GM12878 (cell line): ENCODE data around the gene KLF3. TPM values are rescaled to one million over a fixed set of nuclear protein-coding genes. Genes with fewer than 3 reads are reported as not detected.

ENCODE experiments used
- ATAC-seq: fragments of 200-7000 bp; cut with Tn5 transposase; 3 replicates; pipeline ENCODE4 v1.9.1; 2020; ENCODE audit warnings: mild to moderate bottlenecking, moderate library complexity
- BruUV-seq: library from RNA; stranded (reverse); fragments of 400-500 nt; replicated peaks from 2 replicates; lab custom pipeline; 2021; lab: Mats Ljungman, UMichigan
- CTCF ChIA-PET: fragments of 300-600 bp; sonication (Branson Sonifier 250); formaldehyde crosslinking; extraction: SDS; loops from one replicate; lab custom pipeline; 2021; ENCODE audit warnings: inconsistent platforms; lab: Yijun Ruan, JAX
- POLR2A ChIA-PET: fragments of 350-600 bp; formaldehyde crosslinking; extraction: SDS; loops from one replicate; lab custom pipeline; 2021; ENCODE audit warnings: inconsistent platforms; lab: Charles Lee
- RAD21 ChIA-PET: fragments of 300-600 bp; sonication (Branson Sonifier 250); formaldehyde crosslinking; loops from one replicate; lab custom pipeline; 2023; ENCODE audit warnings: antibody characterized with exemption; ENCODE audit not compliant: unreplicated experiment; lab: Charles Lee
- SMC1A ChIA-PET: fragments of 300-600 bp; sonication (Branson Sonifier 250); formaldehyde crosslinking; loops from one replicate; lab custom pipeline; 2023; ENCODE audit not compliant: unreplicated experiment, uncharacterized antibody; lab: Charles Lee
- DNase-seq: peaks from one replicate; pipeline ENCODE4 v3.0.0-alpha.2; 2011; ENCODE audit warnings: low read depth, low spot score
- FAIRE-seq: peaks from 3 replicates; lab custom pipeline; 2011; peaks lifted over from hg19 to GRCh38; lab: Jason Lieb, UNC
- H2AFZ ChIP-seq: 2 replicates; pipeline ENCODE4 v1.6.0; 2011; ENCODE audit warnings: low read depth, low read length, control low read depth; ENCODE audit not compliant: control insufficient read depth
- H3K27ac ChIP-seq: 2 replicates; pipeline ENCODE4 v1.5.1; 2011; ENCODE audit warnings: control low read depth; ENCODE audit not compliant: control insufficient read depth, insufficient read depth
- H3K27me3 ChIP-seq, 2 experiments: replicated peaks in 1 of 2; 2 replicates each; pipeline versions ENCODE4 v1.6.0 to v1.6.1; 2011; ENCODE audit warnings: low read length in 1 of 2; ENCODE audit not compliant: control insufficient read depth in 2 of 2, insufficient read depth in 2 of 2
- H3K36me3 ChIP-seq, 2 experiments: 2 replicates each; pipeline ENCODE4 v1.5.1; 2011; ENCODE audit warnings: low read length in 1 of 2; ENCODE audit not compliant: control insufficient read depth in 2 of 2, insufficient read depth in 2 of 2
- H3K4me1 ChIP-seq: 2 replicates; pipeline ENCODE4 v1.6.1; 2011; ENCODE audit warnings: mild to moderate bottlenecking, low read length, moderate library complexity, mixed read lengths; ENCODE audit not compliant: control insufficient read depth, insufficient read depth
- H3K4me2 ChIP-seq: 2 replicates; pipeline ENCODE4 v1.6.0; 2011; ENCODE audit warnings: control low read depth; ENCODE audit not compliant: control insufficient read depth, insufficient read depth
- H3K4me3 ChIP-seq: fragments of 200-600 bp; sonication (generic); 2 replicates; pipeline ENCODE4 v1.5.1; 2016
- H3K79me2 ChIP-seq: 2 replicates; pipeline ENCODE4 v1.6.0; 2011; ENCODE audit warnings: low read length; ENCODE audit not compliant: control insufficient read depth, insufficient read depth
- H3K9ac ChIP-seq: 2 replicates; pipeline ENCODE4 v1.8.0; 2011; ENCODE audit warnings: low read length, control low read depth, mixed read lengths; ENCODE audit not compliant: control insufficient read depth, insufficient read depth
- H3K9me3 ChIP-seq: replicated peaks from 3 replicates; pipeline ENCODE4 v1.5.1; 2011; ENCODE audit warnings: mild to moderate bottlenecking, low read length; ENCODE audit not compliant: control insufficient read depth, insufficient read depth
- H4K20me1 ChIP-seq: 2 replicates; pipeline ENCODE4 v1.6.0; 2011; ENCODE audit not compliant: control insufficient read depth, insufficient read depth
- BACH1 ChIP-seq: fragments of 450-650 bp; IDR thresholded peaks from 2 replicates; pipeline ENCODE4 v1.6.1; 2017; ENCODE audit warnings: mild to moderate bottlenecking, borderline replicate concordance
- CBX3 ChIP-seq: fragments of 200-600 bp; sonication (generic); IDR thresholded peaks from 2 replicates; pipeline ENCODE4 v1.6.1; 2016; ENCODE audit warnings: low read depth, borderline replicate concordance
- CHD2 ChIP-seq: IDR thresholded peaks from 2 replicates; pipeline ENCODE4 v1.6.1; 2011; ENCODE audit warnings: low read depth, low read length, improper control_type of control experiment, borderline replicate concordance
- DPF2 ChIP-seq: fragments of 450-650 bp; IDR thresholded peaks from 2 replicates; pipeline ENCODE4 v1.6.1; 2017; ENCODE audit warnings: mild to moderate bottlenecking
- IRF4 ChIP-seq: IDR thresholded peaks from 2 replicates; pipeline ENCODE4 v1.6.1; 2011; ENCODE audit warnings: low read depth, low read length
- MXI1 ChIP-seq: fragments of 150-350 bp; IDR thresholded peaks from 2 replicates; pipeline ENCODE4 v1.6.1; 2011; ENCODE audit warnings: low read depth, mild to moderate bottlenecking, inconsistent platforms, low read length, improper control_type of control experiment
- NFYB ChIP-seq: IDR thresholded peaks from 2 replicates; pipeline ENCODE4 v1.6.1; 2011; ENCODE audit warnings: low read depth, mild to moderate bottlenecking, low read length, improper control_type of control experiment, moderate library complexity; ENCODE audit not compliant: insufficient read depth
- TCF7 ChIP-seq: IDR thresholded peaks from 2 replicates; pipeline ENCODE4 v1.6.1; 2014; ENCODE audit warnings: antibody characterized with exemption, borderline replicate concordance
- ZNF274 ChIP-seq: IDR thresholded peaks from one replicate; pipeline ENCODE4 v1.8.0; 2011; ENCODE audit not compliant: insufficient read length, insufficient read depth
- WGBS: methylation state at CpG from one replicate; pipeline ENCODE4 v1.1.6; 2016; ENCODE audit warnings: low lambda C conversion rate; ENCODE audit not compliant: insufficient replicate concordance, insufficient coverage; ENCODE audit errors: missing lambda C conversion rate; 5-methylcytosine and 5-hydroxymethylcytosine counted together
- in situ Hi-C: fragments of 300-500 bp; cut with MboI; formaldehyde crosslinking; loops from 9 replicates; pipeline ENCODE4 v1.14.3; 2018; ENCODE audit warnings: mixed read lengths
- intact Hi-C: fragments of 100-400 bp; cut with micrococcal nuclease; formaldehyde crosslinking; loops from one replicate; pipeline ENCODE4 v1.14.2; 2022; ENCODE audit not compliant: unreplicated experiment
- polyA plus RNA-seq, 11 experiments: library from polyadenylated mRNA; depleted of rRNA in 4 of 11; unstranded in 6 of 11; stranded (reverse) in 5 of 11; fragments of >200 nt; fragmentation: Nextera tagmentation in 4 of 11; fragmentation: Illumina TruSeq in 1 of 11; extraction: Ambion mirVana in 4 of 11; extraction: Trizol in 1 of 11; gene quantifications; 1 replicate in 1 of 11; 2 replicates in 10 of 11; pipeline versions ENCODE4 v1.2.1 to v1.2.3, GENCODE V29; 2011 to 2016; ENCODE audit warnings: inconsistent platforms in 2 of 11, missing spikeins in 2 of 11, low read depth in 1 of 11
- total RNA-seq, 4 experiments: library from RNA; depleted of rRNA in 3 of 4; stranded (reverse); fragments of >200 nt in 3 of 4; fragmentation: Illumina TruSeq in 1 of 4; extraction: Trizol in 1 of 4; gene quantifications; 2 replicates each; pipeline versions ENCODE4 v1.2.1 to v1.2.3, GENCODE V29; 2013 to 2021
- TF ChIP-seq, protein P1 (sequence below): fragments of 450-650 bp; formaldehyde crosslinking; IDR thresholded peaks from 2 replicates; pipeline ENCODE4 v1.4.0; 2022; ENCODE audit warnings: mild to moderate bottlenecking, moderate library complexity

The KLF3 gene
- total and polyA plus RNA-seq, 10 of the 15 experiments (the other 5 are each of a cell fraction or from before 2014, with no cell fraction given) = 1.4 to 5.8 (median 2.1) TPM

GRCh38 chr4:38734446-38734845 is 70.4 kb downstream of the KLF3 start:
- intact Hi-C loops = loop anchor here (5.0 kb wide), 2 partner anchors 232 to 657 kb away; no protein-coding TSS in a partner anchor

More at GRCh38 chr4:38734446-38734845, 70.4 kb downstream of the KLF3 start:
- Histone ChIP-seq H3K36me3 (no peaks in the 10 kb centered on the region), H3K4me2 (no peak overlapping the region), H3K27ac (no peak overlapping the region), H3K9me3 (peaks cover 6% of the 10 kb centered on the region; the same call in 2 of the 3 replicates), H3K4me1 (peaks cover 16% of the 10 kb centered on the region), H3K79me2 (no peaks in the 10 kb centered on the region), H3K4me3 (no peak overlapping the region), H3K9ac (no peak overlapping the region), H4K20me1 (no peaks in the 10 kb centered on the region), H2AFZ (no peak overlapping the region), H3K27me3 (no peaks in the 10 kb centered on the region; a peak in 1 of 4 replicates)
- RAD21 ChIA-PET = interaction anchor here (1.0 to 1.4 kb wide), 3 partner anchors 48 to 555 kb away, joined by 3 to 4 read pairs (median 4); no protein-coding TSS in a partner anchor
- CTCF ChIA-PET = interaction anchor here (1.0 to 2.6 kb wide), 7 partner anchors 25 to 665 kb away, joined by 3 to 9 read pairs (median 4); no protein-coding TSS in a partner anchor
- FAIRE-seq (no peak), ATAC-seq (no peak), DNase-seq (no peak)
- TF ChIP-seq, protein P1, sequence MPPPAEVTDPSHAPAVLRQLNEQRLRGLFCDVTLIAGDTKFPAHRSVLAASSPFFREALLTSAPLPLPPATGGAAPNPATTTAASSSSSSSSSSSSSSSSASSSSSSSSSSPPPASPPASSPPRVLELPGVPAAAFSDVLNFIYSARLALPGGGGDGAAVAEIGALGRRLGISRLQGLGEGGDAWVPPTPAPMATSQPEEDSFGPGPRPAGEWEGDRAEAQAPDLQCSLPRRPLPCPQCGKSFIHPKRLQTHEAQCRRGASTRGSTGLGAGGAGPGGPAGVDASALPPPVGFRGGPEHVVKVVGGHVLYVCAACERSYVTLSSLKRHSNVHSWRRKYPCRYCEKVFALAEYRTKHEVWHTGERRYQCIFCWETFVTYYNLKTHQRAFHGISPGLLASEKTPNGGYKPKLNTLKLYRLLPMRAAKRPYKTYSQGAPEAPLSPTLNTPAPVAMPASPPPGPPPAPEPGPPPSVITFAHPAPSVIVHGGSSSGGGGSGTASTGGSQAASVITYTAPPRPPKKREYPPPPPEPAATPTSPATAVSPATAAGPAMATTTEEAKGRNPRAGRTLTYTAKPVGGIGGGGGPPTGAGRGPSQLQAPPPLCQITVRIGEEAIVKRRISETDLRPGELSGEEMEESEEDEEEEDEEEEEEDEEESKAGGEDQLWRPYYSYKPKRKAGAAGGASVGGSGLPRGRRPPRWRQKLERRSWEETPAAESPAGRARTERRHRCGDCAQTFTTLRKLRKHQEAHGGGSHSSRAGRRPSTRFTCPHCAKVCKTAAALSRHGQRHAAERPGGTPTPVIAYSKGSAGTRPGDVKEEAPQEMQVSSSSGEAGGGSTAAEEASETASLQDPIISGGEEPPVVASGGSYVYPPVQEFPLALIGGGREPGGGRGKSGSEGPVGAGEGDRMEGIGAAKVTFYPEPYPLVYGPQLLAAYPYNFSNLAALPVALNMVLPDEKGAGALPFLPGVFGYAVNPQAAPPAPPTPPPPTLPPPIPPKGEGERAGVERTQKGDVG = no peak
- no peak for TF ChIP-seq ZNF274
- TF ChIP-seq MXI1 = no peak
- no peak for TF ChIP-seq BACH1
- TF ChIP-seq IRF4 = no peak
- no peak for TF ChIP-seq CHD2
- no peak for TF ChIP-seq TCF7
- no peak for TF ChIP-seq CBX3
- no peak for TF ChIP-seq DPF2
- TF ChIP-seq NFYB = no peak
- in situ Hi-C loops = loop anchor here (5.0 kb wide), 2 partner anchors 552 to 662 kb away; no protein-coding TSS in a partner anchor
- BruUV-seq = no TSS peak
- WGBS = 55% methylated on average over 5 of the region's 5 CpGs
- SMC1A ChIA-PET = interaction anchor here (1.0 to 2.6 kb wide), 4 partner anchors 8 to 48 kb away, joined by 4 to 11 read pairs (median 4); partner anchors contain the start of gene TLR10
- POLR2A ChIA-PET = no interaction called here
